KMS-11 (cell line): ENCODE measurements around the gene TTC39C.

Experiments
- H2AFZ ChIP-seq: fragments of 200-600 bp; sonication (generic); 2 replicates; pipeline ENCODE4 v1.6.1; 2016; ENCODE audit warnings: antibody characterized with exemption, mixed run types, low read depth
- H3K27ac ChIP-seq: fragments of 200-600 bp; sonication (generic); 2 replicates; pipeline ENCODE4 v1.6.1; 2016; ENCODE audit warnings: mild to moderate bottlenecking, mixed run types
- H3K27me3 ChIP-seq: fragments of 200-600 bp; sonication (generic); 2 replicates; pipeline ENCODE4 v1.6.1; 2017; ENCODE audit warnings: mild to moderate bottlenecking, low read depth, mixed run types, moderate library complexity; ENCODE audit not compliant: insufficient read depth
- H3K36me3 ChIP-seq: fragments of 200-600 bp; sonication (generic); 2 replicates; pipeline ENCODE4 v1.6.1; 2017; ENCODE audit warnings: mild to moderate bottlenecking, mixed run types; ENCODE audit not compliant: insufficient read depth
- H3K4me1 ChIP-seq: fragments of 200-600 bp; sonication (generic); 2 replicates; pipeline ENCODE4 v1.6.1; 2016; ENCODE audit warnings: mild to moderate bottlenecking, low read depth, mixed run types; ENCODE audit not compliant: poor library complexity, severe bottlenecking
- H3K4me2 ChIP-seq: fragments of 200-600 bp; sonication (generic); 2 replicates; pipeline ENCODE4 v1.7.0; 2016; ENCODE audit warnings: mild to moderate bottlenecking, mixed run types
- H3K4me3 ChIP-seq: fragments of 200-600 bp; sonication (generic); IDR thresholded peaks from 2 replicates; pipeline ENCODE4 v1.6.1; 2017; ENCODE audit warnings: low read depth, low read length, mixed read lengths; ENCODE audit not compliant: insufficient read depth
- H3K79me2 ChIP-seq: fragments of 200-600 bp; sonication (generic); 2 replicates; pipeline ENCODE4 v1.6.1; 2016; ENCODE audit warnings: low read depth, mixed run types; ENCODE audit not compliant: insufficient read depth
- H3K9ac ChIP-seq: fragments of 200-600 bp; sonication (generic); 2 replicates; pipeline ENCODE4 v1.6.1; 2016; ENCODE audit warnings: mild to moderate bottlenecking, mixed run types
- H4K20me1 ChIP-seq: fragments of 200-600 bp; sonication (generic); 2 replicates; pipeline ENCODE4 v1.6.1; 2016; ENCODE audit warnings: mild to moderate bottlenecking, mixed run types; ENCODE audit not compliant: insufficient read depth
- TF ChIP-seq, protein P1 (sequence below): fragments of 200-600 bp; sonication (generic); conservative IDR thresholded peaks from 2 replicates; pipeline ENCODE4 v1.6.1; 2017; ENCODE audit warnings: low read depth, mild to moderate bottlenecking, antibody characterized with exemption, low read length, moderate library complexity, mixed read lengths

The TTC39C gene

DNA sequence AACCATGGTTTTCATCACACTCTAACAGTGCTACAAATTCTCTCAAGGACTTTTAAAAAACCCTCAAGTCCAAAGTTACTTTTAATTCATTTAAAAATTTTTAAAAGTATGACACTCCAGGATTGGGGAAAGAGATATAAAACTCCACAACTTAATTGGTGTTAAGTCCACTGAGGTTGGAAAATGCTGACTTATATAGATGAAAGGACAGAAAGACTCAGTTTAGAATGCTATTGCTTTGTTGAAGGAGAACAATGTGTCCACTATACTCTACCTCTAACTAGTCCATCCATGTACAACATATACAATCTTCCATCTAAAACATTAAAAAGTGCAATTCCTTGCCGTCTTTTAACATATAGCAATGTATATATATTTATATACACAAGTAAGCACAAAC, 165.5 kb downstream of the TTC39C start:
- H3K79me2 ChIP-seq = no peaks in the 10 kb centered on the region
- no peak overlapping the region for H3K4me3 ChIP-seq
- H3K27me3 ChIP-seq = no peaks in the 10 kb centered on the region
- no peaks in the 10 kb centered on the region for H4K20me1 ChIP-seq
- H2AFZ ChIP-seq = no peak overlapping the region
- H3K4me1 ChIP-seq = peaks cover 25% of the 10 kb centered on the region
- H3K27ac ChIP-seq = no peak overlapping the region
- TF ChIP-seq, protein P1, sequence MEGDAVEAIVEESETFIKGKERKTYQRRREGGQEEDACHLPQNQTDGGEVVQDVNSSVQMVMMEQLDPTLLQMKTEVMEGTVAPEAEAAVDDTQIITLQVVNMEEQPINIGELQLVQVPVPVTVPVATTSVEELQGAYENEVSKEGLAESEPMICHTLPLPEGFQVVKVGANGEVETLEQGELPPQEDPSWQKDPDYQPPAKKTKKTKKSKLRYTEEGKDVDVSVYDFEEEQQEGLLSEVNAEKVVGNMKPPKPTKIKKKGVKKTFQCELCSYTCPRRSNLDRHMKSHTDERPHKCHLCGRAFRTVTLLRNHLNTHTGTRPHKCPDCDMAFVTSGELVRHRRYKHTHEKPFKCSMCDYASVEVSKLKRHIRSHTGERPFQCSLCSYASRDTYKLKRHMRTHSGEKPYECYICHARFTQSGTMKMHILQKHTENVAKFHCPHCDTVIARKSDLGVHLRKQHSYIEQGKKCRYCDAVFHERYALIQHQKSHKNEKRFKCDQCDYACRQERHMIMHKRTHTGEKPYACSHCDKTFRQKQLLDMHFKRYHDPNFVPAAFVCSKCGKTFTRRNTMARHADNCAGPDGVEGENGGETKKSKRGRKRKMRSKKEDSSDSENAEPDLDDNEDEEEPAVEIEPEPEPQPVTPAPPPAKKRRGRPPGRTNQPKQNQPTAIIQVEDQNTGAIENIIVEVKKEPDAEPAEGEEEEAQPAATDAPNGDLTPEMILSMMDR = no peak
- no peaks in the 10 kb centered on the region for H3K36me3 ChIP-seq
- no peak overlapping the region for H3K9ac ChIP-seq
- no peak overlapping the region for H3K4me2 ChIP-seq

DNA sequence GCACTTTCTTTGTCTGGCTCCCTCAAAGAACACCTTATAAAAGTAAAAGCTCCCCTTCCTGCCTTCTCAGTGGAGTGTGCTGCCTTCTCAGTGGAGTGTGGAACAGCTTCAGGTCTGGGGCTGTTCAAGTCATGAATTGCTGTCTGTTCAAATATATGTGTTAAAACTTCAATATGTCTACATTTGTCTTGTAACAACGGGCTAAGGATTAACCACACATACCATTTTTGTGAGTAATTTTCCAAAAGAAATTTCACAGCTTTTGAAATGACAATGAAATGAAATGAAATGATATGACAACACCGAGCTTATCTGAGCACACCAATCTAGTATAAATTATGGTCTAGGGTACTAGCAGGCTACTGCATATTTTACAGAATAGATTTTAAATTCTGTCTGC, 167.3 kb downstream of the TTC39C start:
- Histone ChIP-seq H2AFZ (no peak overlapping the region), H3K79me2 (no peaks in the 10 kb centered on the region), H3K4me3 (no peak overlapping the region), H3K9ac (no peak overlapping the region), H3K36me3 (no peaks in the 10 kb centered on the region), H3K4me2 (no peak overlapping the region), H4K20me1 (no peaks in the 10 kb centered on the region), H3K27me3 (no peaks in the 10 kb centered on the region), H3K4me1 (peaks cover 13% of the 10 kb centered on the region), H3K27ac (no peak overlapping the region)
- TF ChIP-seq, protein P1 = no peak
